Measurements from ENCODE around the gene TMC2.
A peak's percentile ranks its signal among the peaks of the same experiment; 100 is the strongest.

TMC2 gene

DNA sequence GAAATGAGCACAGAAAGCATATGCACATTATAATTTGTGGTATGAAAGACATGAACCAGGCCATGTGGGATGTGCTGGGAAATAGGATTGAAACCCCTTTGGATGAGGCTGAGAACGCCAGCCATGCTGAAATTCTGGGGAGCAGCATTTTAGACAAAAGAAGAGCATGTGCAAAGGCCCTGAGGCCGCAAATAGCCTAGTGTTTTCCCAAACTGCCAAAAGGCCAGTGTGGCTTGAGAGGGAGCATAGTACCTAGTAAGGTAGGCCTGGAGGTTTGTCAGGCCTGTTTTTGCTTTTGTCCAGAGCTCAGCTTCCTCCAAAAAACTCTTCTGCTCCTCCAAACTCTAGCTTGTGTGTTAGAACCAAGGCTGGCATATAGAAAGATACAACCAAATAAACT lies 58.7 kb downstream of the TMC2 start:
- ChIA-PET CTCF (interaction anchor here (0.6 kb wide), 1 partner anchor 111 kb away, joined by 3 read pairs; no protein-coding TSS in a partner anchor), POLR2A (ENCODE audit: low non-redundant PET) (no interaction called here)
- TF ChIP-seq, protein P1, sequence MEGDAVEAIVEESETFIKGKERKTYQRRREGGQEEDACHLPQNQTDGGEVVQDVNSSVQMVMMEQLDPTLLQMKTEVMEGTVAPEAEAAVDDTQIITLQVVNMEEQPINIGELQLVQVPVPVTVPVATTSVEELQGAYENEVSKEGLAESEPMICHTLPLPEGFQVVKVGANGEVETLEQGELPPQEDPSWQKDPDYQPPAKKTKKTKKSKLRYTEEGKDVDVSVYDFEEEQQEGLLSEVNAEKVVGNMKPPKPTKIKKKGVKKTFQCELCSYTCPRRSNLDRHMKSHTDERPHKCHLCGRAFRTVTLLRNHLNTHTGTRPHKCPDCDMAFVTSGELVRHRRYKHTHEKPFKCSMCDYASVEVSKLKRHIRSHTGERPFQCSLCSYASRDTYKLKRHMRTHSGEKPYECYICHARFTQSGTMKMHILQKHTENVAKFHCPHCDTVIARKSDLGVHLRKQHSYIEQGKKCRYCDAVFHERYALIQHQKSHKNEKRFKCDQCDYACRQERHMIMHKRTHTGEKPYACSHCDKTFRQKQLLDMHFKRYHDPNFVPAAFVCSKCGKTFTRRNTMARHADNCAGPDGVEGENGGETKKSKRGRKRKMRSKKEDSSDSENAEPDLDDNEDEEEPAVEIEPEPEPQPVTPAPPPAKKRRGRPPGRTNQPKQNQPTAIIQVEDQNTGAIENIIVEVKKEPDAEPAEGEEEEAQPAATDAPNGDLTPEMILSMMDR (conservative IDR thresholded peaks at IDR 0.05; ENCODE audit: low read depth), result no peak
- DNase-seq (ENCODE audit: low spot score), result no peak
- H3K27ac ChIP-seq, result no peak overlapping the region

DNA sequence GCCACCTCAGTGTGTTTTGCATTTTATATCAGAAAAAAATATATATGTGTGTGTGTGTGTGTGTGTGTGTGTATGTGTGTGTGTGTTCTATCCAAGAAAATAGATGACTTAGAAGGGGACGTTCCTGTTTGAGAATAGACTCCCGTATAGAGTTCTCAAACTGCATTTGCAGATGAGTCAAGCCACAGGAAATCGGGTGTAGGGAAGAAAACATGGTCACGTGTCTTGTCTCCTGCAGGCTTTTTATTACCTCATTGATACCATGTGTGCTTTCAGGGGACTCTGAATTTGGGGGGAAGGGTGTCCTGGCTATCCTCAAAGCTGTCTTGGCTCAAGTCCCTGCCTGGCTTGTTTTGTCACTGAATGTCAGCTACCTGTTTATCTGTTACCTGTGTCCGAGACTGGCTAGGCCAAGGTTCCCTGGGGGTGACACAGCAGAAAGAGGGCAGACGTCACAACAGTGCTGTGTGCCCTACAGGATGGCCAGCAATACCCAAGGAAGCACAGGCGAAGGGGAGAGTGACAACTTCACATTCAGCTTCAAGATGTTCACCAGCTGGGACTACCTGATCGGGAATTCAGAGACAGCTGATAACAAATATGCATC lies 60.4 kb downstream of the TMC2 start:
- no peak for DNase-seq (ENCODE audit: low spot score)
- ChIA-PET CTCF (no interaction called here), POLR2A (ENCODE audit: low non-redundant PET) (no interaction called here)
- TF ChIP-seq, protein P1 (conservative IDR thresholded peaks at IDR 0.05; ENCODE audit: low read depth), result no peak
- H3K27ac ChIP-seq, result no peak overlapping the region

DNA sequence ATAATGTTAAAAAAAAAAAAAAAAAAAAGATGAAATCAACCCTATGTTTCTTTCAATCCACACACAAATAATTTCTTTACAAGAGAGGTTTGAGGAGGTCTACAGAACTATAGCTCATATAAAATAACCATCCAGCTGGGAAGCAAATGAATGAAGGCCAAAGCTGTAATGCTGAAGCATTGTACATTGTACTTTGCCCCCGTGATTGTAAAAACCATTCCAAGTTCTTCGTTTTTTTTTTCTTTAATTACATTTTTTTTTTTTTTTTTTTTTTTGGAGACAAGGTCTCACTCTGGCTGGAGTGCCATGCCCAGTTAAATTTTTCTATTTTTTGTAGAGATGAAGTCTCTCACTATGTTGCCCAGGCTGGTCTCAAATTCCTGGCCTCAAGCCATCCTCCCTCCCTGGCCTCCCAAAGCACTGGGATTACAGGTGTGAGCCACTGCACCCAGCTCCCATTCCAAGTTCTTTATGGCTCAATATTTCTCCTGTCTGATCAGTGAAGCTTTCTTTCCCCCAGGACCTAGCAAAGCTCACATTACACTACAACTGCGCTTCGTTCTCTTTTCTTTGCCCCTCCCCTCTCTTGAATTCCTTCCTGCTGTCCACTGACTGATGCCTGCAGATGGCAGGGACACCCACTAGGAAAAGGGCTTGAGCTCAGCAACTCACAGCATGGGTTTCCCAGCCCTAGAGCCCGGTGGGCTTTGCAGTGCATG lies 63.1 kb downstream of the TMC2 start:
- TF ChIP-seq, protein P1 (conservative IDR thresholded peaks at IDR 0.05; ENCODE audit: low read depth), result no peak
- POLR2A ChIA-PET (ENCODE audit: low non-redundant PET), result no interaction called here
- CTCF ChIA-PET, result no interaction called here
- DNase-seq (ENCODE audit: low spot score), result no peak
- H3K27ac ChIP-seq, result no peak overlapping the region

DNA sequence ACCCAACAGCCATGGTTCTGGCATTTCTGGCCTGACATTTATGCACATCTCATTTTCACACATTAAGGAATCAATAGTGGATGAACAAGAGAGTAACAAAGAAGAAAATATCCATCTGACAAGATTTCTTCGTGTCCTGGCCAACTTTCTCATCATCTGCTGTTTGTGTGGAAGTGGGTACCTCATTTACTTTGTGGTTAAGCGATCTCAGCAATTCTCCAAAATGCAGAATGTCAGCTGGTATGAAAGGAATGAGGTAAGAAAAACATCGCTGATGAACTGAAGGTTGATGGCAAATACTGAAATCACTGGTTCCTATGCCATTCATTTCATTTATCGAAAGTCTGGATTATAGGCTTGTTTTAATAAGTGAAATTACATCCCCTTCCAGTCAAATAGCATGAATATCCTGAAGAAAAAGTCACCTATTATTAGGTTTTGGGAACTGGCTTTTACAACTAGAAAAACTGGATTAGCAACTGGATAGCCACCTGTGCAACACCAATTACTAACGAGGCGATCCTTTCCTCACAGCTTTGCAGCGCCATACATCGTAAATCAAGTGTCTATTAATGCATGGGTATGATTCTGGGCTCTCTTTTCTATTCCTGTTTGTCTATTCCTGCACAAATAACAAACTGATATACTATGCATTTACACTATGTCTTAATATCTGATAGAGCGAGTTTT lies 65.8 kb downstream of the TMC2 start:
- TF ChIP-seq, protein P1 (conservative IDR thresholded peaks at IDR 0.05; ENCODE audit: low read depth), result no peak
- POLR2A ChIA-PET (ENCODE audit: low non-redundant PET), result no interaction called here

DNA sequence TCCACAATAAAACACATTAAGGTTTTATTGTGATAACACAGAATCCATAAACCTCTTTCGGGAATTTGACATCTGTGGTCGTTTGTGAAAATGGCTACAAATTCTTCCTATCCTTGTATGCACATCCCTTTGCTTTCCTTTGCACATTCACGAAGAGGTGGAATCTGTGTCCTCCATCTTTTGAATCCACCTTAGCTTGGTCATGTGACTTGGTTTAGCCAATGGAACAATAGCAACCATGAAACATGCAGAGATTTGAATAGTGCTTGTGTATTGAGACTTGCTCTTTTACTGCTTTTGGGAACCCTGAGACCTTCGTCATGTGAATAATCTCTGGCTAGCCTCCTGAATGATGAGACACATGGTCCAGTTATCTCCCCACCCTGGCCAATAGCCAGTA lies 66.4 kb downstream of the TMC2 start:
- DNase-seq (ENCODE audit: low spot score), result peak; percentile 10
- TF ChIP-seq, protein P1 (conservative IDR thresholded peaks at IDR 0.05; ENCODE audit: low read depth), result no peak
- ChIA-PET CTCF (interaction anchor here (0.5 kb wide), 1 partner anchor 56 kb away, joined by 6 read pairs; no protein-coding TSS in a partner anchor), POLR2A (ENCODE audit: low non-redundant PET) (no interaction called here)
- no peak overlapping the region for H3K27ac ChIP-seq

More for the DNA sequence above, 65.8 kb downstream of the TMC2 start:
- no peak overlapping the region for H3K27ac ChIP-seq
- DNase-seq (ENCODE audit: low spot score), result peak; percentile 26
- CTCF ChIA-PET, result interaction anchor here (0.5 to 0.9 kb wide), 2 partner anchors 13 to 56 kb away, joined by 3 to 6 read pairs; no protein-coding TSS in a partner anchor

DNA sequence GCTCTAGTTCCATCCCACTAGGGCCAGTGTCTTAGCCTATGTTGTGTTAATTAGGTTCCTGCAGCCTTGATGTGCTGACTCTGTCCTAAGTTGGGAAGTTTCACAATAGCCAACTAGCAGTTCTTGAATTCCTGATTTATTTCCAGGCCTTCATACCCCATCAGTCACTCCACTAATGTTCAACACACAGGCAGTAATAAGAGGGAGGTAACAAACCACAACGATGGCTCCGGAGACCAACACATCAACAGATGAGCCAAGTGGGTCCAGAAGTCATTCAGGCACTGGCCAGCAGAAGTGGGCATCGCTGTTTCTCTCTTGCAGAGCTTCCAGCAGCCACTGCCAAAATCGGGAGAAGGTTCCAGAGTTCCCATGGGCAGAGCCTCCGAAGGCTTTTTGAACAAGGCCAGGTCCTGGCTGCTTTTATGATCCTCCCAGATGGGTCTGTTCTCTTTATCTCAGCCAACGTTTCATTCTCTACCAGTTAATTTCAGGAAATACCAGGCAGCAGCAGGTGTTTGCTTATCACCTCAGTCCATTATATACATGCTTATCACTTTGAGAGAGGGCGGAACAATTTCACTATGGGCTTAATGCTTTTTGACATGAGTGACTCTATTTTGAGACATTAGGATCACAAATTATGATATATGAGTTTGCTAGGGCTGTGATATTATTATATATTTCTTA lies 67.6 kb downstream of the TMC2 start:
- no peak for DNase-seq (ENCODE audit: low spot score)
- no peak overlapping the region for H3K27ac ChIP-seq
- TF ChIP-seq, protein P1 (conservative IDR thresholded peaks at IDR 0.05; ENCODE audit: low read depth), result no peak
- ChIA-PET POLR2A (ENCODE audit: low non-redundant PET) (no interaction called here), CTCF (no interaction called here)
